Neural cell (in vitro differentiated cells): ENCODE measurements around the gene PTPN13.

Experiments
- CTCF ChIP-seq: fragments of 450-650 bp; IDR thresholded peaks from 2 replicates; pipeline ENCODE4 v1.5.1; 2014; ENCODE audit warnings: antibody characterized with exemption, mild to moderate bottlenecking, moderate library complexity; ENCODE audit not compliant: poor library complexity, severe bottlenecking
- EP300 ChIP-seq: fragments of 450-650 bp; conservative IDR thresholded peaks from 2 replicates; pipeline ENCODE4 v1.6.1; 2014; ENCODE audit warnings: antibody characterized with exemption, mild to moderate bottlenecking, moderate library complexity; ENCODE audit not compliant: poor library complexity, severe bottlenecking
- EZH2 ChIP-seq: fragments of 200-600, 300-800 bp; shearing (Covaris generic), sonication (generic); IDR thresholded peaks from 2 replicates; pipeline ENCODE4 v1.6.1; 2014; ENCODE audit warnings: antibody characterized with exemption, low read length, borderline replicate concordance, mild to moderate bottlenecking; ENCODE audit not compliant: insufficient read depth, poor library complexity, severe bottlenecking
- POLR2AphosphoS5 ChIP-seq: IDR thresholded peaks from 2 replicates; pipeline ENCODE4 v1.6.1; 2012
- REST ChIP-seq: IDR thresholded peaks from 2 replicates; pipeline ENCODE4 v1.6.1; 2012; ENCODE audit warnings: borderline replicate concordance
- TAF1 ChIP-seq: IDR thresholded peaks from 2 replicates; pipeline ENCODE4 v1.6.1; 2012; ENCODE audit warnings: low read depth

- TF ChIP-seq EZH2 (no peak), CTCF (no peak), TAF1 (no peak), EP300 (no peak), REST (no peak), POLR2AphosphoS5 (no peak)
Observed at GRCh38 chr4:86621435-86621834, 27.3 kb downstream of the PTPN13 start.
